Measurements from ENCODE around the gene IFI44L.

DNA sequence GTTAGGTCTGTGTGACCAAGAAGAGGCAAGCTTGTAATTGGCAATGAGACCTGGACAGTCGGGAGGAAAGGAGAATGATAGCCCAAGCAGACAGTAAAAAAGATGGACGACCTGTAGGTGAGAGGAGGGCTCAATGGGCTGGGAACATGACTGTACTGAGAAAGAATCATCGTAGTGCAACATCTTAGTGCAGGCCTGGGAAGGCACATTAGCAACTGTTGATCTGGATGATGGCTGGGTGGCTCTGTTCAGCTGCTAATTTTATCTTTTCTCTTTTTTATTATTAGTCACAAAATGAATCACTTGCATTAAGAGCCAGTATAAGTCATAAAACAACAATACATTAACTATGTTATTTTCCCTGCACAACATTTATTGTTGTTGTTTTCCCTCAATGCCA is 62.2 kb downstream of the IFI44L start:
- TF ChIP-seq EZH2 (IDR thresholded peaks at IDR 0.05; ENCODE audit: insufficient read depth, poor library complexity, severe bottlenecking): no peak
- no peak for TF ChIP-seq EZH2phosphoT487 (IDR thresholded peaks at IDR 0.05; ENCODE audit: insufficient read depth, low read depth)
